Liver (tissue), 9 donors: ENCODE measurements around the gene ACYP1. TPM values are rescaled to one million over a fixed set of nuclear protein-coding genes. Genes with fewer than 3 reads are reported as not detected.

ENCODE experiments used
- DNase-seq: peaks from one replicate; pipeline ENCODE4 v3.0.0-alpha.2; 2017; ENCODE audit warnings: low spot score
- H3K27ac ChIP-seq, 2 donors: one replicate each; pipeline ENCODE4 v1.7.0; 2013; ENCODE audit warnings: inconsistent platforms in 2 of 2, low read length in 2 of 2, control low read depth in 1 of 2, low read depth in 1 of 2, mild to moderate bottlenecking in 1 of 2
- H3K27me3 ChIP-seq, 4 donors: one replicate each; pipeline versions ENCODE4 v1.6.1 to v1.7.0; 2013; ENCODE audit warnings: low read length in 3 of 4, inconsistent platforms in 1 of 4, mild to moderate bottlenecking in 1 of 4, moderate library complexity in 1 of 4; ENCODE audit not compliant: control insufficient read depth in 4 of 4, insufficient read depth in 4 of 4
- H3K36me3 ChIP-seq, 4 donors: one replicate each; pipeline versions ENCODE4 v1.6.1 to v1.7.0; 2013; ENCODE audit warnings: low read length in 3 of 4, mild to moderate bottlenecking in 3 of 4, low read depth in 1 of 4, moderate library complexity in 1 of 4; ENCODE audit not compliant: control insufficient read depth in 4 of 4, insufficient read depth in 3 of 4
- H3K4me1 ChIP-seq, 4 donors: one replicate each; pipeline versions ENCODE4 v1.6.1 to v1.7.0; 2013; ENCODE audit warnings: low read length in 3 of 4, mild to moderate bottlenecking in 3 of 4, moderate library complexity in 1 of 4; ENCODE audit not compliant: control insufficient read depth in 4 of 4, insufficient read depth in 4 of 4
- H3K4me3 ChIP-seq, 3 donors: one replicate each; pipeline versions ENCODE4 v1.6.1 to v1.7.0; 2013; ENCODE audit warnings: low read length in 3 of 3, control low read depth in 1 of 3, low read depth in 1 of 3, mild to moderate bottlenecking in 1 of 3
- H3K9ac ChIP-seq, 2 donors: one replicate each; pipeline ENCODE4 v1.7.0; 2013; ENCODE audit warnings: low read length in 2 of 2, mild to moderate bottlenecking in 2 of 2, moderate library complexity in 2 of 2, control low read depth in 1 of 2, low read depth in 1 of 2
- H3K9me3 ChIP-seq, 4 donors: one replicate each; pipeline versions ENCODE4 v1.6.1 to v1.7.0; 2013; ENCODE audit warnings: low read length in 3 of 4; ENCODE audit not compliant: control insufficient read depth in 4 of 4
- ATF3 ChIP-seq: IDR thresholded peaks from 2 replicates; pipeline ENCODE4 v1.6.1; 2016; ENCODE audit warnings: antibody characterized with exemption
- EGR1 ChIP-seq, 2 donors: IDR thresholded peaks; 2 replicates each; pipeline ENCODE4 v1.6.1; 2016 to 2018; ENCODE audit warnings: antibody characterized with exemption in 2 of 2, low read depth in 2 of 2
- FOXA1 ChIP-seq: IDR thresholded peaks from 2 replicates; pipeline ENCODE4 v1.6.1; 2016; ENCODE audit warnings: antibody characterized with exemption
- FOXA2 ChIP-seq: IDR thresholded peaks from 2 replicates; pipeline ENCODE4 v1.6.1; 2016; ENCODE audit warnings: antibody characterized with exemption
- GABPA ChIP-seq, 2 donors: IDR thresholded peaks in 1 of 2; conservative IDR thresholded peaks in 1 of 2; 2 replicates each; pipeline ENCODE4 v1.6.1; 2016; ENCODE audit warnings: antibody characterized with exemption in 2 of 2, mild to moderate bottlenecking in 1 of 2, moderate library complexity in 1 of 2
- HNF4A ChIP-seq, 2 donors: conservative IDR thresholded peaks; 2 replicates each; pipeline ENCODE4 v1.6.1; 2016; ENCODE audit warnings: antibody characterized with exemption in 2 of 2, mild to moderate bottlenecking in 2 of 2
- HNF4G ChIP-seq: IDR thresholded peaks from 2 replicates; pipeline ENCODE4 v1.6.1; 2016; ENCODE audit warnings: antibody characterized with exemption
- JUND ChIP-seq, 2 donors: IDR thresholded peaks; 2 replicates each; pipeline ENCODE4 v1.6.1; 2016; ENCODE audit warnings: antibody characterized with exemption in 2 of 2
- NR2F2 ChIP-seq: IDR thresholded peaks from 2 replicates; pipeline ENCODE4 v1.6.1; 2016; ENCODE audit warnings: antibody characterized with exemption
- REST ChIP-seq: IDR thresholded peaks from 2 replicates; pipeline ENCODE4 v1.6.1; 2016; ENCODE audit warnings: antibody characterized with exemption, mild to moderate bottlenecking
- RXRA ChIP-seq, 2 donors: IDR thresholded peaks; 2 replicates each; pipeline ENCODE4 v1.6.1; 2017 to 2018; ENCODE audit warnings: antibody characterized with exemption in 2 of 2, mild to moderate bottlenecking in 1 of 2
- SP1 ChIP-seq: IDR thresholded peaks from 2 replicates; pipeline ENCODE4 v1.6.1; 2018; ENCODE audit warnings: antibody characterized with exemption, mild to moderate bottlenecking
- TAF1 ChIP-seq: conservative IDR thresholded peaks from 2 replicates; pipeline ENCODE4 v1.6.1; 2016; ENCODE audit warnings: antibody characterized with exemption, mild to moderate bottlenecking
- YY1 ChIP-seq: IDR thresholded peaks from 2 replicates; pipeline ENCODE4 v1.6.1; 2016; ENCODE audit warnings: antibody characterized with exemption, mild to moderate bottlenecking
- ZBTB33 ChIP-seq: IDR thresholded peaks from 2 replicates; pipeline ENCODE4 v1.6.1; 2016; ENCODE audit warnings: antibody characterized with exemption
- WGBS: extraction: QIAGEN DNeasy Blood & Tissue Kit; methylation state at CpG from one replicate; pipeline ENCODE4 v1.1.7; 2013; 5-methylcytosine and 5-hydroxymethylcytosine counted together
- polyA plus RNA-seq, 2 donors: library from polyadenylated mRNA; stranded (reverse) in 1 of 2; unstranded in 1 of 2; fragments of 200-250 nt in 1 of 2; fragments of >200 nt in 1 of 2; fragmentation: Nextera tagmentation in 1 of 2; extraction: Ambion mirVana in 1 of 2; gene quantifications; one replicate each; pipeline versions ENCODE4 v1.2.1 to v1.2.3, GENCODE V29; 2013 to 2015
- total RNA-seq, 2 donors: library from RNA; depleted of rRNA; stranded (reverse); fragments of >200 nt; gene quantifications; one replicate each; pipeline ENCODE4 v1.2.3, GENCODE V29; 2014
- donor health status: healthy.
- donor health status: healthy.
- donor health status: healthy.
- donor health status: healthy.
- donor health status: healthy.

The ACYP1 gene
- total and polyA plus RNA-seq, 4 donors, result 2.1 to 7.5 (median 4.0) TPM

GRCh38 chr14:75060420-75060819 is 3.4 kb downstream of the ACYP1 start:
- H3K4me1 ChIP-seq, result peaks cover 3 to 10% (median 5%) of the 10 kb centered on the region in 4 donors
- H3K27me3 ChIP-seq, result no peaks in the 10 kb centered on the region
- TF ChIP-seq HNF4A (conservative IDR thresholded peaks at IDR 0.05) (no peak), ATF3 (no peak)
- H3K9ac ChIP-seq, result no peak overlapping the region
- no peak for DNase-seq
- no peak overlapping the region for H3K27ac ChIP-seq
- no peak overlapping the region for H3K4me3 ChIP-seq
- 73% methylated on average over 2 of the region's 2 CpGs for WGBS
- H3K9me3 ChIP-seq, result no peaks in the 10 kb centered on the region
- peaks cover 0 to 3% (median 0%) of the 10 kb centered on the region in 4 donors for H3K36me3 ChIP-seq

- Histone ChIP-seq H3K4me3 (no peak overlapping the region), H3K27me3 (no peaks in the 10 kb centered on the region), H3K36me3 (peaks cover 0 to 3% (median 0%) of the 10 kb centered on the region in 4 donors), H3K27ac (no peak overlapping the region), H3K9me3 (no peaks in the 10 kb centered on the region), H3K9ac (no peak overlapping the region), H3K4me1 (peaks cover 3 to 10% (median 5%) of the 10 kb centered on the region in 4 donors)
- DNase-seq, result no peak
- WGBS, result 91% methylated on average over 2 of the region's 2 CpGs
- TF ChIP-seq ATF3 (no peak), ZBTB33 (no peak), GABPA (IDR thresholded peaks at IDR 0.05 in 1 of 2, conservative IDR thresholded peaks at IDR 0.05 in 1 of 2) (no peak), YY1 (no peak), NR2F2 (no peak), RXRA (IDR thresholded peaks at IDR 0.05) (no peak), HNF4G (no peak), EGR1 (IDR thresholded peaks at IDR 0.05; ENCODE audit: low read depth in 2 of 2) (no peak), HNF4A (conservative IDR thresholded peaks at IDR 0.05) (no peak), TAF1 (no peak), FOXA2 (no peak)
These were observed 4.2 kb downstream of the ACYP1 start for GRCh38 chr14:75059642-75060041.

- H3K9me3 ChIP-seq, result no peaks in the 10 kb centered on the region
- WGBS, result 85% methylated on average over 1 of the region's 1 CpG
- TF ChIP-seq EGR1 (IDR thresholded peaks at IDR 0.05; ENCODE audit: low read depth in 2 of 2), result no peak
- no peak for TF ChIP-seq ZBTB33
- TF ChIP-seq FOXA1, result no peak
- TF ChIP-seq FOXA2, result no peak
- TF ChIP-seq HNF4A (conservative IDR thresholded peaks at IDR 0.05), result no peak
- TF ChIP-seq JUND (IDR thresholded peaks at IDR 0.05), result no peak
- TF ChIP-seq SP1, result no peak
- no peak for TF ChIP-seq REST
- no peak for DNase-seq
- no peak overlapping the region for H3K4me3 ChIP-seq
- no peak overlapping the region for H3K27ac ChIP-seq
- peaks cover 0 to 7% (median 5%) of the 10 kb centered on the region in 4 donors for H3K4me1 ChIP-seq
- H3K27me3 ChIP-seq, result no peaks in the 10 kb centered on the region
- H3K9ac ChIP-seq, result no peak overlapping the region
- H3K36me3 ChIP-seq, result peaks cover 0 to 1% (median 0%) of the 10 kb centered on the region in 4 donors
These were observed 9.4 kb downstream of the ACYP1 start for GRCh38 chr14:75054421-75054820.
